H54 (cell line): ENCODE measurements around the gene LBH.

Experiments used
- DNase-seq: peaks from one replicate; pipeline ENCODE4 v3.0.0; 2011; ENCODE audit warnings: low spot score, mixed read lengths; ENCODE audit not compliant: insufficient read length
- FAIRE-seq: peaks from 3 replicates; lab custom pipeline; 2011; peaks lifted over from hg19 to GRCh38; lab: Jason Lieb, UNC
- POLR2A ChIP-seq: IDR thresholded peaks from 2 replicates; pipeline ENCODE4 v1.6.1; 2011; ENCODE audit warnings: low read depth, mild to moderate bottlenecking, low read length

Gene LBH

GRCh38 chr2:30231212-30231995 is at the start of gene LBH:
LBH (plus strand) TSS chr2:30231534; CDS start chr2:30231739, 205 bp downstream.
- DNase-seq = peak; percentile 39
- FAIRE-seq = no peak
- TF ChIP-seq POLR2A = peak; percentile 98

DNA sequence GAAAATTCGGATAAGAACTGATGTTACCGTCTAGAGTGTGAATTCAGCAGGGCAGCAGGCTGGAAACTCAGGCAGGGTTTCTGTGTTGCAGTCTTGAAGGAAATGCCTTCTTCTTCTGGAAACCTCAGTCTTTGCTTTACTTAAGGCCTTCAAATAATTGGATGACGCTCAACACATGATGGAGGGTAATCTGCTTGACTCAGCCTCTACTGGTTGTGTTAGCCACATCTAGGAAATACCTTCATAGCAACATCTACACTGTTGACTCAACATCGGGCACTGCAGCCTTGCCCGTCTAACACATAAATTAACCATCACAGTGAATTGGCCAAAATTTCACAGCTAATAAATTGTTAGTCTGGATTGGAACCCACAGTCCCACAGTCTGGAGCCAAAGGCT is 47.3 kb upstream of the LBH start:
- no peak for TF ChIP-seq POLR2A
- DNase-seq = no peak
- no peak for FAIRE-seq

- FAIRE-seq (no peak), DNase-seq (no peak)
- TF ChIP-seq POLR2A = no peak
These were observed 46.2 kb upstream of the LBH start for GRCh38 chr2:30185178-30185577.

DNA sequence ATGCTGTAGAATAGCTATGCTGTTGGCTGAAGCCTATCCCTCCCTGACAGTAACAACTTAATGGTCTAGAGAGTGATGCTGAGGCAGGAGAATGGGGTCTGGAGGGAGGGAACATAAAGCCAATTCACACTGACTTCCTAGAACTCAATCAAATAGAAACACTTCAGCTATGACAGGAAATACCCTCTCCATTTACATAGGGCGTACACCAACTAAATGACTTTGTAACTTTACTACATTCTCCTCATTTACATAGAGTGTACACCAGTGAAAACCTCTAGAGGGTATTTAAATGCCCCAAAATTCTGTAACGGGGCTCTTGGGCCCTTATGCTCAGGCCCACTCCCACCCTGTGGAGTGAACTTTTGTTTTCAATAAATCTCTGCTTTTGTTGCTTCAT is 43.0 kb upstream of the LBH start:
- TF ChIP-seq POLR2A = no peak
- DNase-seq (no peak), FAIRE-seq (no peak)

- FAIRE-seq (no peak), DNase-seq (no peak)
- TF ChIP-seq POLR2A = no peak
These were observed 40.7 kb upstream of the LBH start for GRCh38 chr2:30190637-30191036.

GRCh38 chr2:30191107-30191506 is 40.2 kb upstream of the LBH start:
- FAIRE-seq (no peak), DNase-seq (no peak)
- no peak for TF ChIP-seq POLR2A

GRCh38 chr2:30191819-30192271 is 39.5 kb upstream of the LBH start:
- TF ChIP-seq POLR2A = no peak
- FAIRE-seq (no peak), DNase-seq (no peak)

- FAIRE-seq (no peak), DNase-seq (no peak)
- TF ChIP-seq POLR2A = no peak
These were observed 39.0 kb upstream of the LBH start for GRCh38 chr2:30192314-30192713.

DNA sequence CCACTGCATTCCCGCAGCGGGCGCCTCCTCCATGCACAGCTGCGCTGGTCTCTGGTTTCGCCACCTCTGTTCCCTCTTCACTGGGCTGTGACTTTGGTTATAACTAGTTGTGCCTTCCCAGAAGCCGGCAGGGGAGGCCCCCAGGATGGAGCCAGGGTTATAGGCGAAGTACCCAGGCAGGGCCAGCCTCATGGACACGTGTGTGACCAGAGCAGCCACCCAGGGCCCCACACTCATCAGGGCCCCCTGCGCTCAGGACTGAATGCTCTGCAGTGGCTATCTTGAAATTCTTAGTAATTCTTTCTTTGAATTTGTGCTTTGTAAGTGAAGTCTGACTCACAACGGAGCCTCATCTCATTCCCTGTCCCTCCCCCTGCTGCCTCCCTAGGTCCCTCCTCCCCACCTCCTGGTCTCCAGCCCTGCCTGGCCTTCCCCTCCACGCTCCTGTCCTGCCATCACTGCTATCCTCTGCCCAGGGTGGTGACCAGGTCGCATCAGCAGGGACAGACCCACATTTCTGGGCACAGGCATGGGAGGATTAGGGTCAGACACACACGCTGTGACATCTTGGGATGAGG is 38.1 kb upstream of the LBH start:
- no peak for TF ChIP-seq POLR2A
- DNase-seq (no peak), FAIRE-seq (no peak)

DNA sequence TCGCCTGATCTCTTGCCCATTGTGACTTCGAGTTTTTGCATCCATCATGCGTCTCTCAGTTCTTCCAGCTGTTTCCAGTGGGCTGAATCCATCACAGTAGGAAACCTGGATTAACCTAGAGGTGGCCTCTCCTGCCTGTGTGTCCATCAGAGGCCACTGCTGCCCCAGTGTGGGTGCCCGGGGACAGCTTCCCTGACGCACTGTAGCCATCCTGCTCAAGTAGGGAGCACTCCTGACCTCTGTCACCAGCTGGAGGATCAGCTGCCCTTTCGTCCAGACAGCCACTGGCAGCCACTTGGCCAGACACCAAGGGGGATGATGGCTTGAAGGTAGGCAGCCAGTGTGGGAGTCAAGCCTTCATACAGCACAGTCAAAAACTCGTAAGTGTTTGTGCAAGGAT is 36.9 kb upstream of the LBH start:
- FAIRE-seq (no peak), DNase-seq (no peak)
- no peak for TF ChIP-seq POLR2A

GRCh38 chr2:30195016-30195415 is 36.3 kb upstream of the LBH start:
- FAIRE-seq (no peak), DNase-seq (no peak)
- TF ChIP-seq POLR2A = no peak

DNA sequence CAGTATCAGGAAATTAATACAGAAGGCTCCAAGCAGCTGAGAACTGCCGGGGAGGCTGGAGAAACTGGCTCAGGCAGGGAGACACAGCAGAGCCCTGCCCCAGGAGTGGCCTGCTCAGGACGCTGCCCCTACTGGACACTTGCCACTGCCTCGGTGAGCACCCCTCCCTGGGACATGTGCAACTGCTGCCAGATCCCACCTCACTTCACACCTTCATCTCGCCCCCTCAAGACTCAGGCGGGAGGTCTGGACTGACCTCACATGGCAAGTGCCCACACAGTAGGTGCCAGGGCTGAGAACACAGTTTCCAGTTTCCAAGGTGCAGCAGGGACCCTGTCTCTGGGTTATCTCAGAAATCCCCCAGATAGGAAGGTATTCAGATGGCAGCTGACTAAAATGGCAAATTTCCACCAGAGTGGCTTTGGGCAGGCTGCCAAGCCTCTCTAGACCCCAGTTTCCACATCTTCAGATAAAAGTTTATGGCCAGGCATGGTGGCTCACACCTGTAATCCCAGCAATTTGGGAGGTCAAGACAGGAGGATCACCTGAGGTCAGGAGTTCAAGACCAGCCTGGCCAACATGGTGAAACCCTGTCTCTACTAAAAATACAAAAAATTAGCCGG is 33.7 kb upstream of the LBH start:
- no peak for TF ChIP-seq POLR2A
- DNase-seq = no peak
- FAIRE-seq = no peak

DNA sequence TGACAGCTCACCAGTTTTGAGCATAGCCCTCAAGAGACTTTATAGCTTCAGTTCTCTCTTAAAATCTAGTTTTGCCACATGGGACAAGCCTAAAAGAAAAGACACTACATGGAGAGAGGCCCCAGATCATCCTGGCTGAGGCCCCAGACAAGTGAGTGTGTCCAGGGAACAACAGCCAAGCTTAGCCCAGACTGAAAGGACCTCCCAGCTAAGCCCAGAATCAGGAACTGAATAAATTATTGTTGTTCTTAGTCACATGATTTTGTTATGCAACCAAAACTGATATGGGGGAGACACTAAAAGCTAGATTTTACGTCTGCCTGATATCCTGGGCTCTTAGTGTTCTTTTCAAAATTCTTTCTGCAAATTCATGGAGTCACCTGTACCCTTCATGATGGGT is 29.3 kb upstream of the LBH start:
- TF ChIP-seq POLR2A = no peak
- FAIRE-seq = no peak

DNA sequence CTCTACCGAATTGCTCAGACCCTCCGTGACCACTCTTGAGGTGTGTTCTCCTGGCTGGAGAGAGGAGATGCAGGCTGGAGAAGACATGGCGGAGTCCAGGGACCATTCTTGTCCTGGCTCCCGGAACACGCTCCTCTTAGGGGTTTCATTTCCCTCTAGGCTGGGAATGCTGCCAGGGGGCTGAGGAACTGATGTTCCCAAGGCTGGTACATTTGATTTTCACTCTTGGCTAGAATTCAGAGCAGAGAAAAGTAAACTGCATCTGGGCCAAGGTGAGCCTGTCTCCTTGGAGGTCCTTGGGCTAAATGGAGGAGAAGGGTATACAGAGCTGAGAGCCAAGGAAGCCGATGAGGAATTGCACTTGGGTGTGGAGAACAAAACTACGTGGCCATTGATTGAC is 28.2 kb upstream of the LBH start:
- DNase-seq (no peak), FAIRE-seq (no peak)
- no peak for TF ChIP-seq POLR2A

More for the DNA sequence above, 29.3 kb upstream of the LBH start:
- DNase-seq = no peak
